GM19025 (cell line): ENCODE results near the gene PPP1R3G.
A peak's percentile ranks its signal among the peaks of the same experiment; 100 is the strongest.
"Not testable (repeated sequence)": the region's sequence is repeated elsewhere in the genome, so short reads cannot be mapped to it uniquely, and the experiment has no call there.

Experiments used
- ATAC-seq: cut with Tn5 transposase; IDR thresholded peaks from one replicate; pipeline ENCODE4 v1.9.1; 2021; ENCODE audit warnings: mild to moderate bottlenecking, low read depth, moderate library complexity; ENCODE audit not compliant: unreplicated experiment

Gene PPP1R3G

DNA sequence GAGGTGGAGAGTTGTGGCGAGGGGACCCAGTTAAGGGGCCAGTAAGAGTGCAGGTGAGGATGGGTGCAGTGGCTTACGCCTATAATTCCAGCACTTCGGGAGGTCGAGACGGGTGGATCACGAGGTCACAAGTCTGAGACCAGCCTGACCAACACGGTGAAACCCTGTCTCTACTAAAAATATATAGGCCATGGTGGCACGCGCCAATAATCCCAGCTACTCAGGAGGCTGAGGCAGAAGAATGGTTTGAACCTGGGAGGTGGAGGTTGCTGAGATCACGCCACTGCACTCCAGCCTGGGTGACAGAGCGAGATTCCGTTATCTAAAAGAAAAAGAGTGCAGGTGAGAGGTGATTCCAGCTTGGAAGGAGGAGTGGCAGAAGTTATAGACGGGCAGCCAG lies 28.0 kb downstream of the PPP1R3G start:
- ATAC-seq = no peak

GRCh38 chr6:5115168-5115567 lies 30.0 kb downstream of the PPP1R3G start:
- no peak for ATAC-seq

DNA sequence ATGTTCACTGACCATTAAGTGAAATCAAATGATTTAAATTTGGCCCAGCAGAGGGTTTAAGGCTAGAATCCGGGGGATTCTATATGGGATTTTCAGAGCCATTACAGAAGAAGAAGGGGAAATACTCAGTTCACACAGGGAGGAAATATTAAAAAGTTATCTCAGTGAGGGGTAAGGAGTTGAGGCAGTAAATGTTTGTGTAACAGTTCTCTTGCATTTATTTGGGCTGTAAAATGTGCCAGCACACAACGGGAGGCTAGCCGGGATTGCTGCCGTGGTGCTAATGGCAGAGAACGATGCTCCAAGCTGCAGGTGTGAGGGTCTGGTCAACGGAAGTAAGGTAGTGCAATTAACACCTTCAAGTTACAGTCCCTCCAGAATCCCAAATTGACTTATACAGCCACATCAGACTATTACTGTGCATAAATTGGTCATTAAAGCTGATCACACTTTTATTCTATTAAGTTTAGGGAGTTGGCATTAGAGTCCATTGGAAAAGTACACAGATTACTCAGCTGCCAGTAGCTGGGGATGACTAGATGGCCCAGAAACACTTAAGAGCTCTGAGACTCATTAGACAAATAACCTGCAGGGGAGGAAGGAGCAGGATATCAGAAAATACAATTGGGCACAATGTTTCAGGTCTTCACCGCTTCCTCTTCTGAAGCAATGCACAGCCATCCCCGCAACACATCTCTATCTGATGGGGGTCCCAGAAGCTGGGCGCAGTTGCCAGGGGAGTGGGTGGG lies 31.3 kb downstream of the PPP1R3G start:
- ATAC-seq = no peak

DNA sequence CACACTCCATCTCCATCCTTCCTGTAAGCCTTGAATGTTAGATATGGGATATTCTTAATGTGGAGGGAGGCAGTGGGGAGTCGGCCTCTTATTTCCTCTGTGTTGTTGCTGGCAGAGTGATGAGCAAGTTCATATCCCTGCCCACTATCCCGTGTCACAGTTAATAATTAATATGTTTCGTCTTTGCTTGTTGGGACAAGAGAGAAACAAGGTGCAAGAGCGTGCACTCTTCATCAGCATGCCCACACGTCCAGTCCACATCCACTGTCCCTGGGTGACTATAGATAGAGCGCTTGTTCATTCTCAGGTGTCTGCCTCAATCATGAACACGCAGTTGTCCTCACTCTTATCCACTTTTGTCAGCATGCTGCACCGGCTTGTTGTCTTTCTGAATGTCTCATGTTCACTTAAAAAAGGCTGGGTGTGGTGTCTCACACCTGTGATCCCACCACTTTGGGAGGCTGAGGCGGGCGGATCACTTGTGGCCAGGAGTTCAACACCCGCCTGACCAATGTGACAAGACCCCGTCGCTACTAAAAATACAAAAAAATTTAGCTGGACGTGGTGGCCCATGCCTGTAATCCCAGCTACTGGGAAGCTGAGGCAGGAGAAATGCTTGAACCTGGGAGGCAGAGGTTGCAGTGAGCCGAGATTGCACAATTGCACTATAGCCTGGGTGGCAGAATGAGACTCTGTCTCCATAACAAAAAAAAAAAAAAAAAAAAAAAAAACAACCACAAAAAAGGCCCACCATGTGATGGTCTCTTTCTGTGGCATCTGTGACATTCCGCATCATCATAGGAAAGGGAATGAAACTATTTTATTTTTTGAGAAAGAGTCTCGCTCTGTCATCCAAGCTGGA lies 34.2 kb downstream of the PPP1R3G start:
- no peak for ATAC-seq

DNA sequence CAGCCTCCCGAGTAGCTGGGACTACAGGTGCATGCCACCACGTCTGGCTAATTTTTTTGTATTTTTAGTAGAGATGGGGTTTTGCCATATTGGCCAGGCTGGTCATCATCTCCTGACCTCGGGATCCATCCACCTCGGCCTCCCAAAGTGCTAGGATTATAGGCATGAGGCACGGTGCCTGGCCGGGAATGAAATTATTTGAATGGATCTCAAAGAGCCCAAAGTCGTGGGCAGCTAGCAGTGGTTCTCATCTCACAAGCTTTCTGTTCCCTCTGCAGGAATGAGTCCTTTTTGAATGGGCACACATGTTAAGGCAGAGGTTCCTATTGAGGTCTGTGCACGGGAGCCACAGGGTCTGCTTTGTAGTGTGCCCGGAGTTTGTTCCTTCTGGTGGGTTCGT lies 34.9 kb downstream of the PPP1R3G start:
- ATAC-seq = no peak

- not testable (repeated sequence) for ATAC-seq
These were observed 35.4 kb downstream of the PPP1R3G start for GRCh38 chr6:5120543-5120942.

- no peak for ATAC-seq
These were observed 36.3 kb downstream of the PPP1R3G start for GRCh38 chr6:5121479-5121878.

- ATAC-seq = no peak
These were observed 36.8 kb downstream of the PPP1R3G start for GRCh38 chr6:5121956-5122355.

DNA sequence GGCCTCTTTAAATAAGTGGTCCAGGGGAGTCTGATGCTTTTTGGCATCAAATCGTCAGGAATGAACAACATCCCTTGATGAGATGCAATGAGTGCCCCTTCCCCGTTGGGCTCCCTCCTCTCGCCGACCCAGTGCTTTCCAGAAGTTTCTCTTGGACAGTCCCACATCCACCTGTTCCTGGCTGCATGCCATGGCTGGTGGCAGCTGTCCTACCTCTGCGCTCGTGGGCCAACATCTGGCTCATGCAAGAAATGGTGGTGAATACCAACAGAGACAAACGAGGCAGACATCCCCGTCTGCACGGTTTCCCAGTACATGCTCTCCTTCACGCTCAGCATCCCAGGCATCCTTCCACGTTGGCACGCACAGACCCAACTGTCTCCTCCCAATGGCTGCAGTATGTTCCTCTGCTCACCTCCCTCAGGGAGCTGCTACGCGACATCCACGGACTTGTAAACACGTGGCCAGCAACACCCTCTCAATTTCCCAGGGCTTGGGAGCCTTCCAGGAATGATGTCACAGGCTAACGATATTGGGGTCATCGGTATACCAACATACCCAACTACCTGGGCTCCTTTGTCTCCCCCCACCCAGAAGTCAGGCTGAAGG lies 37.5 kb downstream of the PPP1R3G start:
- no peak for ATAC-seq

GRCh38 chr6:5123296-5124143 lies 38.4 kb downstream of the PPP1R3G start:
- ATAC-seq = no peak

DNA sequence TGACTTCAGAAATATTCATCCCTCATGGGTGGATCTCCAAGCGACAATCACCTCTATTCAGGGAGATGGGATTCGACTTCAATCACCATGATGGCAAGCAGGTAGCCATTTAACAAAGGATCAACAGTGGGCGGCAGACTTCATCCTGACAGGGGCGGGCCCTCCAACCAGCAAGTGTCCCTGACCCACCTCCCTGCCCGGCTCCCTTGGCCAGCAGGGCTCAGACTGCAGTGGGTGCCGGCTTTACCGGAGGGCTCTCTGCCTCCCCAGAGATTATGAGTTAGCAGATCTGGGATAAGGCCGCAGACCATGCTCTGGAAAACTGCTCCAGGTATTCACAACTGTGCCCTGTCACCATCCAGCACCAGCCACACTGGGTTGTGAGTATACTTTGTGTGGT lies 39.4 kb downstream of the PPP1R3G start:
- no peak for ATAC-seq

DNA sequence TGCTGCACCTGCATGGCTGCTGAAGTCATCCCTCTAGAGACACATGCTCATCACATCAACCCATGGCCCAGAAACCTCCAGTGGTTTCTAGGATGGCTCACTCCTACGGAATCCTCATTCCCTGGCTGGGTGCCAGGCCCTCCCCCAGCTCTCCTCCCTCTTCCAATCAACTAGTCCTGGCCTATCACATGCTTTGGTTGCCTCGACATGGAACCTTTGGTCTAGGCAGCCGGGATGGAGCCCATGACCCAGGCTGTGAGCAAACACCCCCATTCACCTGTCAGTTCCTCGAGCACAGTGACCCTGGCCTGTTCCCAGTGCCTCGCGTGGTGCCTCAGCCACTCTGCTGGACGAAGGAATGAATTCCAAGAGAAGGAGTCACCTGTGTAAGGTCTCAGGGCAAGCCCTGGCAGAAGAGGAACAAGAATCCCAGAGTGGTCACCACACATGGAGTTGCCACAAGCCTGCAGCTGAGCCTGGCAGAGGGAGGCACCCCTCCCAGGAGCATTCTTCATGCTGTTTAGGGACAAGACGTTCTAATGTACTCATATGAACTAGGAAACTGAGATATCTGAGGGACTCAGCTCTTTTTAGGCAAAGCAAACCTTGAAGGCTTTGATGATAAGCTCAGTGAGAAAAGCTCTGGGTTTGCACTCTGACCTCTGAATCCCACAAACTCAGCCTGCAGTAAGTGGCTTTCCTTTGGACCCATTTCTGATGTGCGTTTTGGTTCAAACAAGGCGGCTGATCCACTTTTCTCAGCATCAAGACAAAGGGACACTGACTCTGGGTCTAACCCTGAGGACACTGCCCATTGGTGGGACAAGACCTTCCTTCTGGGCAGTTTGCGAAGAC lies 40.2 kb downstream of the PPP1R3G start:
- ATAC-seq = no peak

- ATAC-seq = no peak
These were observed 41.1 kb downstream of the PPP1R3G start for GRCh38 chr6:5126214-5126613.

DNA sequence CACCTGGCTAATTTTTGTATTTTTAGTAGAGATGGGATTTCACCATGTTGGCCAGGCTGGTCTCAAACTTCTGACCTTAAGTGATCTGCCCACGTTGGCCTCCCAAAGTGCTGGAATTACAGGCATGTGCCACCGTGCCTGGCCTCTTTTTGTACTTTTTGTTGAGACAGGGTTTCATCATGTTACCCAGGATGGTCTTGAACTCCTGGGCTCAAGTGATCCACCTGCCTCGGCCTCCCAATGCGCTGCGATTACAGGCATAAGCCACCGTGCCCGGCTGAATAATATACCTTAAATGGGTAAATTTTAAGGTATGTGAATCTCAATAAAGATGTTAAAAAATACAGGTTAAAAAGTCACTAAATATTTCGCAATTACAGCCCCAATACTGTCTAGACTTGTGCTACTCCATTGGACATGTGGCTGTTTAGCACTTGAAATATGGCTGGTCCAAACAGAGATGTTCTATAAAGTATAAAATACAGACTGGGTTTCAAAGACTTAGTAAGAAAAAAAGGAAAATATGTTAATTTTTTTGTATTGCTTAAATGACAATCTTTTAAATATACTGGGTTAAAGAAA lies 42.1 kb downstream of the PPP1R3G start:
- no peak for ATAC-seq

DNA sequence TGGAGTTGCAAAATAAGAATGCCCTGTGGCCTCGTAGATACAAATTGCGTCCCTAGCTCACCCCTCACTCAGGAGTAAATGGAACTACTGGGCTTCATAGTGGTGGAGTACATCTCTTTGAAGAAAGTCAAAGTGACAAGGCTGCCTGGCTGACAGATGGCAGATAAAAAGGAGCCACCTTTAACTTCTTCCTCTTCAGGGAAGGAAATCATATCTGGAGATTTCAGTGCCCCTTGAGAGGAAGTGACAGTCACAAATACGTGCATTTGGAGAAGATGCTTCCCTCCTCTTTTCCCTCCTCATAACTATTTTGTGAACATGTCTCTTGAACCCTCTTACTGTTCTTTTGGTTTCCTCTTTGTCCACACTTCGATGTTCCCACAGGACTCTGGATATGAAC lies 43.2 kb downstream of the PPP1R3G start:
- ATAC-seq = no peak

DNA sequence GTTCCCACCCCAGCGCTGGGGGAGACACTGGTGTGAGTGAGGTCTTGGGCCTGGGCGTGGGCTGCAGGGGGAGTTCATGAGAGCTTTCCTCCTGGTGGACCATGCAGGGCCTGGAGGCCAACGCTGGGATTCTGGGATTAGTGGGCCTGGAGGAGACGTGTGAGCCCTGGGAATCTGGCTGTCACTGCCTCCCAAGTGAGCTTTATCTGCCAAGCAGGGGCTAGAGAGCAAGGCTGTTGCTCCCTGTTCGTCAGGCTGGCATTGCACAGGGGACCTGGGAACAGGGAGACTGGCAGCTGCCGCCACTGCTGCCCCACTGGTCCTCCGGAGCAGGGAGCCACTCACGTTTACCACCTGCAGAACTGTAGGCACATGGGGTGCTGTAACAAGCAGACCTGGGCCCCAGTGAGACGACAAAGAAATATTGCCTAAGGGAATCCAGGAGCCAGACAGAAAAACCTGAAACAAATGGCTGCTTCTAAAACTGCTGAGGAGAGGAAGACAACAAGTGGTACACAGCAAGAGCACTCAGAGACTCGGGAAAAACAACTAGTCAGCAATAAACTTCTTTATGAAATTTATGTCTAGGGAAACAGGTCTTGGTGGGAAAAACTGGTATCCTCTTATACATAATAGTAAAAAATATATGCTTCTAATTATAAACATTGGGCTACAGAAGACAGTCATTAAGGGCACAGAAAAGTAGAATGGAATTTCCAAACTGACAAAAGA lies 45.2 kb downstream of the PPP1R3G start:
- ATAC-seq = no peak

- ATAC-seq = peak; percentile 72
These were observed 47.6 kb downstream of the PPP1R3G start for GRCh38 chr6:5132731-5133130.

DNA sequence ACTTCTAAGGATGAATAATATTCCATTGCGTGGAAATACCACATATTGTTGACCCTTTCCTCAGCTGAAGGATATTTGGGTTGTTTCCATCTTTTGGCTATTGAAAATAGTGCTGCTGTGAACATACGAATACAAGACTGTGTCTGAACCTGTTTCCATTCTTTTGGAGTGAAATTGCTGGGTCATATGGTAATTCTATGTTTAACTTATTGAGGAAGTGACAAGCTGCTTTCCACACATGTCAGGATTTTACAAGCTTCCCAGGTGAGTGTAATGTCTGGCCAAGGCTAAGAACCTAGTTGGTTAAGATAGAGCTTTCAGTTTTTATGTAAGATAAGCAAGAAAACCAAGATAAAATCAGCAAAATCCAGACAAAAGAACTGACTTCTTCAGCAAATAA lies 48.8 kb downstream of the PPP1R3G start:
- ATAC-seq = no peak
